Type B pancreatic cell (in vitro differentiated cells): Measurements from ENCODE around the gene TP53RK. TPM values are rescaled to one million over a fixed set of nuclear protein-coding genes. Genes with fewer than 3 reads are reported as not detected.

Source experiments
- DNase-seq: peaks from one replicate; pipeline ENCODE4 v3.0.0; 2021; ENCODE audit warnings: mixed read lengths; ENCODE audit not compliant: unreplicated experiment; ENCODE audit errors: extremely low spot score
- H3K27ac Mint-ChIP-seq: 2 replicates; pipeline ENCODE4 v1.8.0; 2021; ENCODE audit warnings: mild to moderate bottlenecking, mixed read lengths
- H3K27me3 Mint-ChIP-seq: 2 replicates; pipeline ENCODE4 v1.8.0; 2021; ENCODE audit warnings: mixed read lengths
- H3K36me3 Mint-ChIP-seq: 2 replicates; pipeline ENCODE4 v1.8.0; 2021; ENCODE audit warnings: mixed read lengths
- H3K4me1 Mint-ChIP-seq: one replicate; pipeline ENCODE4 v1.8.0; 2021; ENCODE audit warnings: mixed read lengths; ENCODE audit not compliant: unreplicated experiment
- H3K4me3 Mint-ChIP-seq: 2 replicates; pipeline ENCODE4 v1.8.0; 2021; ENCODE audit warnings: mild to moderate bottlenecking, mixed read lengths
- H3K9me3 Mint-ChIP-seq: 2 replicates; pipeline ENCODE4 v1.8.0; 2021; ENCODE audit warnings: mixed read lengths
- total RNA-seq: library from RNA; stranded (reverse); gene quantifications from 2 replicates; pipeline ENCODE4 v1.2.1, GENCODE V29; 2021; ENCODE audit warnings: low replicate concordance
- TF ChIP-seq, protein P1 (sequence below): fragments of 200-600 bp; sonication (generic); conservative IDR thresholded peaks from 2 replicates; pipeline ENCODE4 v1.5.0; 2021; ENCODE audit warnings: antibody characterized with exemption, mild to moderate bottlenecking

Gene TP53RK
- total RNA-seq, 1 donor from 2014 or later = 13.6 TPM

DNA sequence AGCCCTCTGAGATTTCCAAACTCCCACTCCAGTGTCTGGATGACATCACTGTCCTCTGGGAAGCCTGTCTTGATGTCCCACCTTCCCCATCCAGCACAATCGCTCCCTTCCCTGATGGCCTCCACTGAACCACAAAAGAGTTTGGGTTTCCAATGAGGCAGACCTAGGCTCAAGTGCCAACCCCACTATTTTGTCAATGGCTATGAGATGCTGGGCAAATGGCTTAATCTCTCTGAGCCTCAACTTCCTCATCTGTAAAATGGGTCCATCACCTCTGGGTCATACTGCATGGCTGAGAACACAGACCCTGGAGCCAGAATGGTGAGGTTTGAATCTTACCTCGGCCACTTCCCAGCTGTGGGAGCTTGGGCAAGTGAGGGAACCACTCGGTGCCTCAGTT lies 49.7 kb downstream of the TP53RK start:
- H3K27ac Mint-ChIP-seq = no peak overlapping the region
- TF ChIP-seq, protein P1, sequence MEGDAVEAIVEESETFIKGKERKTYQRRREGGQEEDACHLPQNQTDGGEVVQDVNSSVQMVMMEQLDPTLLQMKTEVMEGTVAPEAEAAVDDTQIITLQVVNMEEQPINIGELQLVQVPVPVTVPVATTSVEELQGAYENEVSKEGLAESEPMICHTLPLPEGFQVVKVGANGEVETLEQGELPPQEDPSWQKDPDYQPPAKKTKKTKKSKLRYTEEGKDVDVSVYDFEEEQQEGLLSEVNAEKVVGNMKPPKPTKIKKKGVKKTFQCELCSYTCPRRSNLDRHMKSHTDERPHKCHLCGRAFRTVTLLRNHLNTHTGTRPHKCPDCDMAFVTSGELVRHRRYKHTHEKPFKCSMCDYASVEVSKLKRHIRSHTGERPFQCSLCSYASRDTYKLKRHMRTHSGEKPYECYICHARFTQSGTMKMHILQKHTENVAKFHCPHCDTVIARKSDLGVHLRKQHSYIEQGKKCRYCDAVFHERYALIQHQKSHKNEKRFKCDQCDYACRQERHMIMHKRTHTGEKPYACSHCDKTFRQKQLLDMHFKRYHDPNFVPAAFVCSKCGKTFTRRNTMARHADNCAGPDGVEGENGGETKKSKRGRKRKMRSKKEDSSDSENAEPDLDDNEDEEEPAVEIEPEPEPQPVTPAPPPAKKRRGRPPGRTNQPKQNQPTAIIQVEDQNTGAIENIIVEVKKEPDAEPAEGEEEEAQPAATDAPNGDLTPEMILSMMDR = no peak
- H3K4me1 Mint-ChIP-seq = no peaks in the 10 kb centered on the region
- H3K4me3 Mint-ChIP-seq = no peak overlapping the region
- peak; percentile 27 for DNase-seq
- peaks cover 3% of the 10 kb centered on the region for H3K27me3 Mint-ChIP-seq
- H3K36me3 Mint-ChIP-seq = no peaks in the 10 kb centered on the region
- H3K9me3 Mint-ChIP-seq = peaks cover 9% of the 10 kb centered on the region

DNA sequence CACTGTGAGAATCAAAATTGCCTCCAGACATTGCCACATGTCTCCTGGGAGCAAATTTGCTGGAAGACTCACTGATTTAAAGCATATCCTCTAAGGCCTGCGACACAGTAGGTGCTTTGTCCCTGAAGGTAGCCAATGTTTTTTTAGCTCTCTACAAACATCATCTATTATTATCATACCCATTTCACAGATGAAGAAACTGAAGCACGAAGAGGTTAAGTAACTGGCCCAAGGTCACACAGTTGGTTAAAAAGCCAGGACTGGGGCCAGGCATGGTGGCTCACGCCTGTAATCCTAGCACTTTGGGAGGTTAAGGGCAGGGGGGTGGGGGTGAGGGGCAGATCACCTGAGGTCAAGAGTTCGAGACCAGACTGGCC lies 50.4 kb downstream of the TP53RK start:
- DNase-seq = no peak
- Mint-ChIP-seq H3K4me1 (no peaks in the 10 kb centered on the region), H3K4me3 (no peak overlapping the region), H3K27me3 (peaks cover 3% of the 10 kb centered on the region), H3K36me3 (no peaks in the 10 kb centered on the region), H3K27ac (no peak overlapping the region), H3K9me3 (peaks cover 9% of the 10 kb centered on the region)
- TF ChIP-seq, protein P1 = no peak

DNA sequence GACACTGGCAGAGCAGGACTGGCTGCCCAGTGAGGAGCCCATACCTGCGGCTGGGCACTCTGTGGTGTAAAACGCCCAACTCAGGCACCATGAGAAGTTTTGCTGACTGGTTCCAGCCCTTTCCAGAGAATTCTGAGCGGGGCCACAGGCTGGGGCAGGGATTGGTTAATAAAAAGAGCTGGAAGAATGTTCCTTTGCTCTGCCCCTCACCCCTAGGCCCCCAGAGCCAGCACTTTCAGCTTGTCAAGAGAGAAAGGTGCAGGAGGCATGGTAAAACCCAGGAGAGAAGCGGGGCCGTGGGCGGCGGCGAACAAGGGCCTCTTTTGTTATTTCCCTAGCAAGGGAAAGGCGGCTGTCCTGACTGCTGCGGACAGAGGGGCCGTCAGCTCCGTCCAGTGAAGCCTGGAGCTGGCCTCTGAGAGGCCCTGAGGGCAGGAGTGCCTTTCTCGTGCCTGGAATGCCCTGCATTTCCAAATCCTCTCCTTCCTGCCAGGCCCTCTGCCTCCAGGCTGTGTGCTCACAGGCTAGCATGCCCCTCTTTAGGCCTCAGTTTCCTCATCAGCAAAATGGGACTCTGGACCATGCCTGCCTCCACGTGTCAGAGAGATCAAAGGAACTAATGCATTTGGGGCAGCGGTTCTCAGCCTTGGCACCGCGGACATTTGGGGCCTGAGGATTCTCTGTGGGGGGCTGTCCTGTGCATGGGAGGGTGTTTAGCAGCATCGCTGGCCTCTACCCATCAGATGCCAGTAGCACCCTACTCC lies 50.9 kb downstream of the TP53RK start:
- peaks cover 1% of the 10 kb centered on the region for H3K27me3 Mint-ChIP-seq

DNA sequence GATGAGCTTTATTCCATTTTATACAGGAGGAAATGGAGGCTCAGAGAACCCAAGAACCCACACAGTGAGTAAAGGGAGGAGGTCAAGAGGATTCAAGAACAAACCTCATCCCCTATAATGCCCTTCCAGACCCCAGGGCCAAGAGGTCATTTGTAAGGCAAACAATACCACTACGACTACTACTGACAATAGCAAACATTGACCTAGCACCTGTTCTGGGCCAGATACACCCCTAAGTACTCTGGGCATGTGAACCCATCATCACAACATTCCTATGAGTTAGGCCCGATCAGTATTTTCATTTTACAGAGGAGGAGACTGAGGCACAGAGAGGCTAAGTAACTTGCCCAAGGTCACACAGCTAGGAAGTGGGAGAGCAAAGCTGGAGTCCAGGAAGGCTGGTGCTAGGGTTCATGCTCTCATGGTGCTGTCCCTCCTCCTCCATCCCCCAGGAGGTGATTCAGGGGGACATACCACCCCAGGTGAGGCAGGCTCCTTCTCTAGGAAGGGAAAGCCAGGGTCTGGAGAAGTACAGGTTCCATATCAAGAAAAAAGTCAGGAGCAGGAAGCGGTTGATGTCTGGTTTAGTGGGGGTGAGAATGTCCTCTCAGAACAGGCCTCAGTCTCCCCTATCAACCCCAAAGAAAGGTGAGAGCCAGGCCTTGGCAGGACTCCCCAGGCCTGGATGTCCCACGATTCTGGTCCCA lies 51.7 kb downstream of the TP53RK start:
- TF ChIP-seq, protein P1 = no peak
- Mint-ChIP-seq H3K36me3 (no peaks in the 10 kb centered on the region), H3K27ac (no peak overlapping the region)

More for the DNA sequence above, 50.9 kb downstream of the TP53RK start:
- Mint-ChIP-seq H3K27ac (no peak overlapping the region), H3K36me3 (no peaks in the 10 kb centered on the region), H3K9me3 (peaks cover 9% of the 10 kb centered on the region), H3K4me1 (no peaks in the 10 kb centered on the region), H3K4me3 (no peak overlapping the region)
- TF ChIP-seq, protein P1 = no peak
- DNase-seq = peak; percentile 65

DNA sequence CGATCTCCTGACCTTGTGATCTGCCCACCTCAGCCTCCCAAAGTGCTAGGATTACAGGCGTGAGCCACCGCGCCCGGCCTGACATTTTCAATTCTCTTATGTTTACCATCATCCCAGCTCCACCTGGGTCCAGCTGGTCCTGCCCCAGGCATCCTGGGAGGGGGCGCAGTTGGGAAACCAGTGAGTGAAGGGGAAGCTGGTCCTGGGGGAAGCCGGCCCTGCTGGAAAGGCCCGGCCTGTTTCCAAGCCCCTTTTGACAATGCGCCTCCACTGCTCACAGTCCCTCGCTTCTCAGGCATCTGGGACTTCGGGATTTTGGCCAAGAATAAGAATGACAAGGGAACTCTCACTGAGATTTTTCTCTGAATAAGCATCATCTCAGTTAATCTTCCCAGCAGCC lies 52.2 kb downstream of the TP53RK start:
- Mint-ChIP-seq H3K9me3 (peaks cover 9% of the 10 kb centered on the region), H3K27ac (no peak overlapping the region), H3K36me3 (no peaks in the 10 kb centered on the region), H3K4me3 (no peak overlapping the region), H3K27me3 (peaks cover 3% of the 10 kb centered on the region), H3K4me1 (no peaks in the 10 kb centered on the region)
- DNase-seq = peak; percentile 32
- TF ChIP-seq, protein P1 = no peak

More for the DNA sequence above, 51.7 kb downstream of the TP53RK start:
- peaks cover 3% of the 10 kb centered on the region for H3K27me3 Mint-ChIP-seq
- peak; percentile 58 for DNase-seq
- H3K4me1 Mint-ChIP-seq = no peaks in the 10 kb centered on the region
- no peak overlapping the region for H3K4me3 Mint-ChIP-seq
- H3K9me3 Mint-ChIP-seq = peaks cover 9% of the 10 kb centered on the region
